Measurements from ENCODE around the gene DOCK6. TPM values are rescaled to one million over a fixed set of nuclear protein-coding genes. Genes with fewer than 3 reads are reported as not detected.

DOCK6 gene
- total and polyA plus RNA-seq, 10 of the 15 experiments (the other 5 are each of a cell fraction or from before 2014, with no cell fraction given): 0.76 to 24.8 (median 4.7) TPM

- TF ChIP-seq CEBPZ (IDR thresholded peaks at IDR 0.05; ENCODE audit: low read depth, low read length) (no peak), RFX5 (IDR thresholded peaks at IDR 0.05; ENCODE audit: low read depth, low read length) (no peak), ZBTB33 (IDR thresholded peaks at IDR 0.05) (no peak), EP300 (IDR thresholded peaks at IDR 0.05; ENCODE audit: borderline replicate concordance in 1 of 2, control insufficient read depth in 1 of 2, low read depth in 2 of 2, low read length in 2 of 2) (no peak), ZBTB4 (CRISPR knock-in tag; IDR thresholded peaks at IDR 0.05) (no peak), MXI1 (IDR thresholded peaks at IDR 0.05; ENCODE audit: low read depth, low read length) (no peak), GATAD2B (conservative IDR thresholded peaks at IDR 0.05; ENCODE audit: low read depth) (no peak), CREB1 (IDR thresholded peaks at IDR 0.05; ENCODE audit: low read depth) (no peak), BCL3 (IDR thresholded peaks at IDR 0.05; ENCODE audit: borderline replicate concordance, insufficient read depth, low read depth, low read length, poor library complexity, severe bottlenecking) (no peak), POLR2AphosphoS2 (IDR thresholded peaks at IDR 0.05; ENCODE audit: low read depth, low read length) (no peak), SPI1 (IDR thresholded peaks at IDR 0.05; ENCODE audit: borderline replicate concordance, insufficient read depth, low read depth, low read length) (no peak)
These were observed 107.7 kb downstream of the DOCK6 start (continued) for GRCh38 chr19:11154683-11155047.
